Suprapubic skin (tissue), 3 donors: ENCODE data around the gene HOXA5.

ENCODE experiments used
- CTCF ChIP-seq, 2 donors: fragments of 200-600 bp in 1 of 2; fragments of 450-650 bp in 1 of 2; sonication (generic) in 1 of 2; IDR thresholded peaks; one replicate each; pipeline ENCODE4 v1.5.1; 2016 to 2019; ENCODE audit warnings: antibody characterized with exemption in 2 of 2, mild to moderate bottlenecking in 1 of 2, moderate library complexity in 1 of 2
- POLR2AphosphoS5 ChIP-seq, 3 donors: sonication (generic); formaldehyde crosslinking; IDR thresholded peaks; one replicate each; pipeline ENCODE4 v1.6.1; 2017; ENCODE audit warnings: antibody characterized with exemption in 3 of 3

GRCh38 chr7:27113991-27114769 is 29.3 kb downstream of the HOXA5 start:
- TF ChIP-seq CTCF (IDR thresholded peaks at IDR 0.05) (no peak), POLR2AphosphoS5 (IDR thresholded peaks at IDR 0.05) (no peak)
